Kidney capillary endothelial cell (primary cell): ENCODE data around the gene VGLL4.
A peak's percentile ranks its signal among the peaks of the same experiment; 100 is the strongest.
"Not testable (repeated sequence)": the region's sequence is repeated elsewhere in the genome, so short reads cannot be mapped to it uniquely, and the experiment has no call there.

Experiments
- DNase-seq: peaks from one replicate; pipeline ENCODE4 v3.0.0-alpha.2; 2018; ENCODE audit warnings: low spot score

Gene VGLL4

DNA sequence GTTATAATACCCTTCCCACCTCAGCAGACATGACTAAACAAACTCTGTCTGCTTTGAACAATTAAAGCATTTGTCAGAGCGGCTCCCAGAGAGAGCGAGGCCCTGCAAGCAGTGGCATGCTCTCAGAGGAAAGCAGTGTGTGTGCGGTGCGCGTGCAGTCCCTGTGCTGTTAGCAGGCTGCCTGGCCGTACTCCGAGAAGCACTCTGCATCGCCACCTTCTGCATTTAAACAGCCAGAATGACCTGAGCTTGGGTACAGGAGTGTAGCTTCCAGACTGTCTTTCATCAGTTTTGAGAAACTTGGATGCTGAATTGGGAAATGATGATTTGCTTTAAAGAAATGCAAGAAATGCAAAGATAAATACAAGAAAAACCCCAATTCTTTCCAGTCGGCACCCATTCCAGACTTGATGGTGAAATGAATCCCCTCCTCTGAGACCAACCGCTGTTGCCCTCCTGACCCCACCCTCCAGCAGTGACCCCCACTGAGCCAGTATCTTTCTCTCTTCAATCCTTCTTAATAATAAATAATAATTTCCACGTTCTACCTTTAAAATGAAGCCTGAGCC lies 113.5 kb downstream of the VGLL4 start:
- DNase-seq: no peak

DNA sequence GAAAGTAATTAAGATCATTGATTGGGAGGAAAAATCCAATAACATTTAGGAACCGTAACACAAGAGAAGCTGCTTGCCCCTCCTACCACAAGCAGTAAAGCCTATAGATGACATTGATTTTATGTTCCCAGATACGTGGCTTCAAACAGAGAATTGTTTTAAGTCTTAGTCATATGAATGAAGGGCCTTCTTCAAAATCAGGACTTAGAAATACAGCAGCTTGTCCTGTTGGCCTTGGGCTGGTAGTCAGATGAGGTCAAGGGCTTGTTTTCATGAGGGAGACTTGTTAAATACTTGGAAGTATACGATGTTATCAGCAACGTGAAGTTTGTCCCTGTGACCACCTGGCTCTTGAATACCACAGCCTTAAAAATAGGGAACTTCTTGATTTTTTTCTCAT lies 114.4 kb downstream of the VGLL4 start:
- no peak for DNase-seq

DNA sequence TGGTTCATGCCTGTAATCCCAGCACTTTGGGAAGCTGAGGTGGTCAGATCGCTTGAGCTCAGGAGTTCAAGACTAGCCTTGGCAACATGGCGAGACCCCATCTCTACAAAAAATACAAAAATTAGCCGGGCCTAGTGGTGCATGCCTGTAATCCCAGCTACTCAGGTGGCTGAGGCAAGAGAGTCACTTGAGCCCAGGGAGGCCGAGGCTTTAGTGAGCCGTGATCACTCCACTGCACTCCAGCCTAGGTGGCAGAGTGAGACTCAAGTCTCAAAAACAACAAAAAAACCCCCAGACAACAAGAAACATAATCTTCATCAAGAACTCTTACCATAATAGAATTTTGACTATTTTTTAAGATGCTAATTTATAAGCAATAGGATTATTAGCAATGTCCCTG lies 117.6 kb downstream of the VGLL4 start:
- not testable (repeated sequence) for DNase-seq

DNA sequence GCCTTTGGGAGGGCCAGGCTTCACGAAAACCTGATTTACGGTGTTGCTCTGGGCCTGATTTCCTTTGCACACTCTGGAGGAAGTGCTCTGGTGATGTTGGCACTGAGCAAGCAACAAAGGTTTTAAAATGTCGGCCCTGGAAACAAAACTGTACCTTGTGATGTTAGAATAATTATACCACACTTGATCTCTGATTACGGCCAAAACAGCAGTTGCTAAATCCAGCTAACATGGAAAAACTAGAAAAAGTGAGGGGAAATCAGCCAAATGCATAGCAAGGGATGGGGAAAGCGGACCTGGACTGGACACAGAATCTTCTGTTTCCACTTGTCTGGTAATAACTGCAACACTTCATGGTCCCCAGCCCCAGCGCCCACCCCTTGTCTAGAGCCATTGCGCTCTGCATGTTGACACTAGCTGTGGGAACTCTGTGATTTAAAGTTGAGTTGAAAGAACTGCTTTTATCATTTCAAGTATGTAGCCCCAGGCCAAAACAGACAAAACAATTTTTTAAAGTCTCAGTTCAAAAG lies 120.1 kb downstream of the VGLL4 start:
- no peak for DNase-seq

DNA sequence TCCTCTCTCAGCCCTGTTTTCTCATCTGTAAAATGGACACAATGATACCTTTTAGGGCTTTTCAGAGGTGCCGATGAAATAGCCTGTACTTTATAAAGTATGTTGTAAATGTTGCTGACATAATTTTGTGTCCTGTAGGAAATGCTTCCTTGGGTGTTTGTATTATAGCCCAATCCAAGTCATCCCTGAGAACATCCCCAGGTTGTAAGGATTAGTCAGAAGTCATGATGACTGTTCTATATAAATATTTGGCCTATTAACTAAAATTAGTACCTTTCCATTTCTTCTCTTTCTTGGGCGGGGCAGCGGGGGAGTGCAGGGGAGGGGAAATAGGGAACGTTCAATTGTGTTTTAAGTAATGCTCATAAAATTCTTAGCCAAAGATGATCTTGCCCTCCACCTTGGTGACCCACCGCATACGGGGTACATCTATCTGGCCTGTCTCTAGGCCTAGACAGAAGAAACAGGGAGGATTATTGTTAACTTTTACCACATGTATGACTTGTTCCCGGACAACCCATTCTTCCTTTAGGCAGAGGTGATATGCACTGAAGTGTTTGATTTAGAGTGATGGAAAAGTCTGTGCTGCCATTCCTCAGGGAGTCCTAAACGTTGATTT lies 120.7 kb downstream of the VGLL4 start:
- DNase-seq: peak; percentile 26

DNA sequence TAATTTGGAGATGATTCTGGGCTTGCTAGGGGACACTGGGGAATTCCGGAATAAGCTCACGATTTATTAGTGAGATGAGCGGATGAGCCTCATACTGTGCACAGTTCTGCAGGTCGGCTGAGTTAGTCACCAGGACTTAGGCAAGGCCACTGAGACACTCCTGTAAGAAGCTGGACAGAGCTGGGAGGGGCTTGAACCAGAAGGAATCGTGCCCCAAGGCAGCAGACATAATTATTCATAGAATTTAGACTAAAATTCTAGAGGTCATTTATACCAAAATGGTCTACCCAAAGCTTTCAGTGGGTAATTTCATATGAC lies 121.4 kb downstream of the VGLL4 start:
- DNase-seq: no peak

DNA sequence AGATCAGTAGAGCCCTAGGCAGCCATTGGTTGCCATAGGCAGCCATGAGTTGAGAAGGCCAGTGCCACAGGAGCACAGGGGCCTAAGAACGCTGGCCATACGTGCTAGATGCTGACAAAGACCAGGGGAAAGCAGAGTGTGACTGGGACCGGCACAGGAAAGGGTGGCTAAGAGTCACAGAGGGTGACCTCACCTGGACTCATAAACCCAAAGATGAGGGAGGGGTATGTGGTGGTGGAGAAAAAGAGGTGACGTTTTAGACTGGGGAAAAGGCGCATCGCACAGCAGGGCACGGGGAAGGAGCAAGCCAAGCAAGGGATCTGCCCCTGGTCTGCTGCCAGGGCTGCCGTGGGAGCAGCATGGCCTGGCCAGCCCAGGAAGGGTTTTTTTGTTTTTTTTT lies 122.5 kb downstream of the VGLL4 start:
- no peak for DNase-seq

DNA sequence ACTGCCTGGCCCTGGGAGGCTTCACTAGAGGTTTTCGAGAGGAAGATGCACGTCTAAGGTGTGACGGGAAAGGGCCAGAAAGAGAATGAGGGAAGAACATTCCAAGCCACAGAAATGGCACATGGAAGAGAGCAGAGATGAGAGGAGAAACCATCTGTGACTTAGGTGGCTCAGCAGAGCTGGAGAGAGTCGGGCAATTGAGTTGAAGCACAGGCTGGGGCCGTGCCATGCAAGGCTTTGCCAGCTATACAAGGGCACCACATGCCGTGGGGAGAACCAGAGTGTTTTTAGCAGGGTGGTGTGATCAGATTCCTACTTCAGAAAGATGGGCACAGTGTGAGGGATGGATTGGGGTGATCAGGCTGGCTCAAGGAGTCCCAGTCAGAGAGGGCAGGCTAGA lies 126.1 kb downstream of the VGLL4 start:
- no peak for DNase-seq

DNA sequence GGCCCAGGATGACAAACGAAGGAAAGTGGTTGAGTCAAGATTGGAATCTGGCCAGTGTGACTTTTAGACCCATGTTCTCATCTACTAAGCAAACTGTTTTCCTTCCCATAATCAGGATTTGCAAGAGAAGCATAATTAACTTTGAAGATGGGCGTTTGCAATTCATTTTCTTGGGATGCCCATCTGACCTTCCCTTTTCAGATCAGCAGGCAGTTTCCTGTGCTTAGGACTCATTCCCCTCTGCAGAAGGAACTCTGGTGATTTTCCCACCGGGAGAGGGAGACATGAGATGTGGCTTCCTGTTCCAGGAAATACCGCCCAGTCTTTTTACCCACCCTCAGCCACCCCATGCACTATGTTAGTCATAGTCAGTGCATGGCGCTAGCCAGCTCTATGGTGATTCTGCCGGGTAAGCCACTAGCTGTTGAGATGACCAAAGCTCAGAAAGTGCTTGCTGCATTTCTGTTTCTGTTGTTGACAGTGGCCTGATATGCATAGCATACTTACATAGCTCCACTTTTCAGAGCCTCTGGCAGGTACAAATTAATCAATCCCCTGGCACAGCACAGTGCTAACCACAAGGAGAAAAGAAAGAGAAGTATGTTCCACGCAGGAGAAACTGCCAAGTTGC lies 129.4 kb downstream of the VGLL4 start:
- peak; percentile 95 for DNase-seq

DNA sequence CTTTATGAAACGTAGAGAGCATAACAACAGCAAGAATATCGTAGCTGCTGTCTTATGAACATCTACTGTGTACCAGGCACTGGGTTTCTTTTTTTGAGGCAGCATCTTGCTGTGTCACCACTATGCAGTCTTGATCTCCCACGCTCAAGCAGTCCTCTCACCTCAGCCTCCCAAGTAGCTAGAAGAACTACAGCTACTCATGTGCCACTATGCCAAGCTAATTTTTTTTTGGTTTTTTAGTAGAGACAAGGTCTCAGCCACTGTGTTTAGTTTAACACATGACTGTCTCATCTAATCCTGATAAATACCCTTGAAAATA lies 129.9 kb downstream of the VGLL4 start:
- peak; percentile 36 for DNase-seq

DNA sequence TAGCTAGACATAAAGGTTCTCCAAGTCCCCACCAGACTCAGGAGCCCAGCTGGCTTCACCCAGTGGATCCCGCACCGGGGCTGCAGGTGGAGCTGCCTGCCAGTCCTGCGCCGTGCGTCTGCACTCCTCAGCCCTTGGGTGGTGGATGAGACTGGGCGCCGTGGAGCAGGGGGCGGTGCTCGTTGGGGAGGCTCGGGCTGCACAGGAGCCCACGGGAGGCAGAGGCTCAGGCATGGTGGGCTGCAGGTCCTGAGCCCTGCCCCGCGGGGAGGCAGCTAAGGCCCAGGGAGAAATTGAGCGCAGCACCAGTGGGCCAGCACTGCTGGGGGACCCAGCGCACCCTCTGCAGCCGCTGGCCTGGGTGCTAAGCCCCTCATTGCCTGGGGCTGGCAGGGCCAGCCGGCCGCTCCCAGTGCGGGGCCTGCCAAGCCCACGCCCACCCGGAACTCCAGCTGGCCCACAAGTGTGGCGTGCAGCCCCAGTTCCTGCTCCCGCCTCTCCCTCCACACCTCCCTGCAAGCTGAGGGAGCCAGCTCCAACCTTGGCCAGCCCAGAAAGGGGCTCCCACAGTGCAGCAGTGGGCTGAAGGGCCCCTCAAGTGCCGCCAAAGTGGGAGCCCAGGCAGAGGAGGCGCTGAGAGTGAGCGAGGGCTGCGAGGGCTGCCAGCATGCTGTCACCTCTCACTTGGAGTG lies 130.4 kb downstream of the VGLL4 start:
- not testable (repeated sequence) for DNase-seq

DNA sequence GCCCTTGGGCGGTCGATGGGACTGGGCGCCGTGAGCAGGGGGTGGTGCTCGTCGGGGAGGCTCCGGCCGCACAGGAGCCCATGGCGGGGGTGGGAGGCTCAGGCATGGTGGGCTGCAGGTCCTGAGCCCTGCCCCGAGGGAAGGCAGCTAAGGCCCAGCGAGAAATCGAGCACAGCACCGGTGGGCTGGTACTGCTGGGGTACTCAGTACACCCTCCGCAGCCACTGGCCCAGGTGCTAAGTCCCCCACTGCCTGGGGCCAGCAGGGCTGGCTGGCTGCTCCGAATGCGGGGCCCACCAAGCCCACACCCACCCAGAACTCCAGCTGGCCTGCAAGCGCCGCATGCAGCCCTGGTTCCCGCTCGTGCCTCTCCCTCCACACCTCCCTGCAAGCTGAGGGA lies 132.1 kb downstream of the VGLL4 start:
- DNase-seq: not testable (repeated sequence)

DNA sequence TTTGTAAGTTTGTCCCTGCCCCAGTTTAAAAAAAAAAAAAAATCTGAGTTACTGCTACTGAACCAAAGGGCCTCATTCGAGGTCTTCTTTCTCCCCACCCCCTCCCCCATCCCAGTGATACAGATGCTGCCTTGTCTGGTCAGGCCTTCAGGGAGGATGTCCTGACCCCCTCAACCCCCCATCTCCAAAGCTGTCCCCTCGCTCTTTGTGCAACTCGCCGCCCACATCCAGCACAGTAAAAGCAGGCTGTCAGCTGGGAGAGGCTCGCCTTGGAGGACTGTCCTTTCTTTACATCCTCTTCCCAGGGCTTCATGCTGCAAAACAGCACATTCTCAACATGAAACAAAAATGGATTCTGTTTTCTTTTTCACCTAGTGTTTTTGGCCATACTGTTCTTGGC lies 133.4 kb downstream of the VGLL4 start:
- no peak for DNase-seq

DNA sequence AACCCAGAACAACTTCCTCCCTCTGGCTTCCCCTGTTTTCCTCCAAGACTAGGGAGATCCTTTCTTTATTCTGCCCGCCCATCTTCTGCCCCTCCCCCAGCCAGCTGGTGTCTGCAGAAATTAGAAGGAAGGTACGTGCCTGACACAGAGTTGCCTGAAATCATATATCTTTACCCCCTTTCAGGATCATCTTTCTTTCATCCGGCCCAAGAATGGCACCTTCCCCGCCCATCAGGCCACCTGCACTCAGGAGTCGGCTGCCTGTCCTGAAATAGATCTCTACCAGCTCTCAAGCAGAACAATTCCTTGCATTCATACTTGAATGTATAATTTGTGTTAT lies 133.7 kb downstream of the VGLL4 start:
- no peak for DNase-seq

DNA sequence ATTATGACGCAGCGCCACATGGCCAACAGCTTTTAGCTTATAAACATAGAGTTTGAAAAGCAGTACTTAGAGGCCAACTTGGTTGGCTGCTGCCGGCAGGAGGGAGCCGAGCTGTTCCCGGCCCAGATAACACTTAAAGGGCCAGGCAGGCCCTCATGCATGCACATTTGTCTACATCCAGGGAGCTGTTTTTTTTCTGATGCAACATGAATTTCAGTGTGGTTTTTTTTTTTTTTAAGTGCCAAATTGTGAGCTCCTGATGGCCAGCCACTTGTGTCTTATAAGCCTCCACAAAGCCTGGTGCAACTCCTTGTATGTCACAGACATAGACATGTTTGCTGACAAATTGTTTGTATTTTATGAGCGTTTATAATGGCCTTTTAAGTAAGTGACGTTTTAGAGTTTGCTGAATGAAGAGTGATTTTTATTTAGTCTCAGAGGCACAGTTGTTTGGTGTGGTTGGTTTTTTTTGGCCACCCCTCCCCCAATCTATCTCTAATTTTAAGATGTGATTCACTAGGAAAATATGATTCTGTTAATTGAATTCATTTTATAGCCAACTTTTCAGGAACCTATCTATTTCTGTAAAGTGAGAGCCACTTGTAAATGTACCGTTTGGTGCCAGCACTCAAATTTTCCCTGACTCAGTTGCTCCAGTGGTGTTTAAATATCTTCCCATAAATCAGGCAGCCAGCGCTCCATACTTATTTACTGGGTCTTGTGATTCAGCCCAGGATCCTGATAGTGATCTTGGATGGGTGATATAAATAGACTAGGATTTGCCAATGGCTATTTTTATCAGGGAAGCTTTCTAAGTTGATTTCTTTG lies 134.3 kb downstream of the VGLL4 start:
- DNase-seq: peak; percentile 38

DNA sequence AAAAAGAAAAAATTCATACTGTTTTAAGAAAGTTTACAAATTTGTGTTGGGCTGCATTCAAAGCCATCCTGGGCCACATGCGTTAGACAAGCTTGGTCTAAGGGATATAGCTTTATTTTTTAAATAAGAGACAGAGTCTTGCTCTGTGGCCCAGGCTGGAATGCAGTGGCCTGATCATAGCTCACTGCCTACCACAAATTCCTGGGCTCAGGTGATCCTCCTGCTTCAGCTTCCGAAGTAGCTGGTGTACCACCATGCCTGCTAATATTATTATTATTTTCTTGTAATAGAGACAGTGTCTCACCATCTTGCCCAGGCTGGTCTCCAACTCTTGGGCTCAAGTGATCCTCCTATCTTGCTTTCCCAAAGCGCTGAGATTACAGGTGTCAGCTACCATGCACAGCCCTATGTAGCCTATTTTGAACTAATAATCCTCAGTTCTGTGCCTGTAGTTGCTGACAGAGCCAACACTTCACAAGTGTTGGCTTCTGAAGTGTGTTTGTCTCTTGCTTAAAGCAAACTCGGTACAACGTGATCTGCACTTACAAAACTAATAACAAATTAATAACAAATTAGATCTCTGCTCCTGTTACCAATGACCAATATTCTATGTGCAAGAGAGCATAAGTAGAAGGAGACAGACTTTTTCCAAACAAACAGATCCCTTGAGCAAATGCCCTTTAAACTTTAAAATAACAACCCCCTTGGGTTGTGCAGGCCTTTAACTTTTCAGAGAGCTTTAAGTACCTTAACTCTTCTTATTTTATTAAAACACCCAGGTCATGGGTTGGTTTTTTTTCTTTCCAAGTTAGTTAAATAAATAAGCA lies 135.2 kb downstream of the VGLL4 start:
- DNase-seq: no peak

DNA sequence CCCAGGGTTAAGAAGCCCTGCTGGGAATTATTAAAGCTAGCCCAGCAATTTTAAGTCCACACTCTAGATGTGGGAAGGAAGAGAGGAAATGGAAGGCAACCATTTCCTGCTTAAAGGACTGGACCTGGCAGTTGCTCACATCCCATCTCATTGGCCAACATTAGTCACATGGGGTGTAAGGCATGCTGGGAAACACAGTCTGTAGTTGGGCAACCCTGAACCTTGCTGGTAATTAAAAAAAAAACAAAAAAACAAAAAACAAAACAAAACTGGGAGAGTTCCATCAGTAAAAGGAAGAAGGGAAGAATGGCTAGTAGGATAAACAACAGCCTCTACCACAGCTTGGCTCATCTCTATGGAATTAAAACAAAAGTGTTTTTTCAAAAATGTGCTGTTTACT lies 136.0 kb downstream of the VGLL4 start:
- DNase-seq: no peak
